Sigmoid colon (tissue), 4 donors: ENCODE measurements around the gene GPR160.

Experiments used
- EP300 ChIP-seq, 4 donors: sonication (generic); formaldehyde crosslinking; IDR thresholded peaks; one replicate each; pipeline ENCODE4 v1.6.1; 2017; ENCODE audit warnings: antibody characterized with exemption in 4 of 4
- POLR2A ChIP-seq, 2 donors: fragments of 450-650 bp; IDR thresholded peaks; one replicate each; pipeline ENCODE4 v1.6.1; 2016; ENCODE audit warnings: antibody characterized with exemption in 2 of 2, mild to moderate bottlenecking in 2 of 2, moderate library complexity in 2 of 2
- POLR2AphosphoS5 ChIP-seq, 4 donors: sonication (generic); formaldehyde crosslinking; IDR thresholded peaks; one replicate each; pipeline ENCODE4 v1.6.1; 2017; ENCODE audit warnings: antibody characterized with exemption in 4 of 4
- TF ChIP-seq, protein P1 (sequence below), 4 experiments: fragments of 450-650 bp in 3 of 4; fragments of 200-600 bp in 1 of 4; IDR thresholded peaks; one replicate each; pipeline ENCODE4 v1.5.1; 2016 to 2019; ENCODE audit warnings: antibody characterized with exemption in 4 of 4, mild to moderate bottlenecking in 3 of 4, moderate library complexity in 2 of 4

- TF ChIP-seq POLR2AphosphoS5 (IDR thresholded peaks at IDR 0.05) (no peak), POLR2A (IDR thresholded peaks at IDR 0.05) (no peak), EP300 (IDR thresholded peaks at IDR 0.05) (no peak)
- TF ChIP-seq, protein P1, sequence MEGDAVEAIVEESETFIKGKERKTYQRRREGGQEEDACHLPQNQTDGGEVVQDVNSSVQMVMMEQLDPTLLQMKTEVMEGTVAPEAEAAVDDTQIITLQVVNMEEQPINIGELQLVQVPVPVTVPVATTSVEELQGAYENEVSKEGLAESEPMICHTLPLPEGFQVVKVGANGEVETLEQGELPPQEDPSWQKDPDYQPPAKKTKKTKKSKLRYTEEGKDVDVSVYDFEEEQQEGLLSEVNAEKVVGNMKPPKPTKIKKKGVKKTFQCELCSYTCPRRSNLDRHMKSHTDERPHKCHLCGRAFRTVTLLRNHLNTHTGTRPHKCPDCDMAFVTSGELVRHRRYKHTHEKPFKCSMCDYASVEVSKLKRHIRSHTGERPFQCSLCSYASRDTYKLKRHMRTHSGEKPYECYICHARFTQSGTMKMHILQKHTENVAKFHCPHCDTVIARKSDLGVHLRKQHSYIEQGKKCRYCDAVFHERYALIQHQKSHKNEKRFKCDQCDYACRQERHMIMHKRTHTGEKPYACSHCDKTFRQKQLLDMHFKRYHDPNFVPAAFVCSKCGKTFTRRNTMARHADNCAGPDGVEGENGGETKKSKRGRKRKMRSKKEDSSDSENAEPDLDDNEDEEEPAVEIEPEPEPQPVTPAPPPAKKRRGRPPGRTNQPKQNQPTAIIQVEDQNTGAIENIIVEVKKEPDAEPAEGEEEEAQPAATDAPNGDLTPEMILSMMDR (IDR thresholded peaks at IDR 0.05): no peak
Measured at GRCh38 chr3:170007031-170007663, 30.6 kb upstream of the GPR160 start.
